Stimulated activated CD8-positive, alpha-beta memory T cell treated with anti-CD3 and anti-CD28 coated beads, Interleukin-15, amount 100 ng/mL, for 48 hours (primary cell): ENCODE results near the gene FCSK.

Source experiments
- DNase-seq, 2 donors: peaks; one replicate each; pipeline ENCODE4 v3.0.0-alpha.2; 2020; ENCODE audit warnings: low read depth in 2 of 2

The FCSK gene

GRCh38 chr16:70453117-70453891 lies 1.1 kb upstream of the FCSK start:
- DNase-seq: no peak

DNA sequence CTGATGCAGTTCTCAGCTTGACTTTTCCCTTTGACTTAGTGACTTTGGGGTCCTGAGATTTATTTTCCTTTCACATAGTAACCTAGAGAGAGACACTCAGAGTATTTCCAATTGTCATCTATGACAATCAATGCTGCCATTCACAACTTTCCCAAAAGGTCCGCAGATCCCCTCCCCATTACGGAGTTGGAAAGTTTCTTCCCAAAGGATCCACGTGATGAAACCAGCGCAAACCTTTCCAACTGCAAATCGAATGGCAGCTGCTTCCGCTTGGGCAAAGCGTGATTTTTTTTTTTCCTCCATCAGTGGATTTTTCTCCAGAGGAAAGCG lies 538 bp upstream of the FCSK start:
- DNase-seq: no peak

DNA sequence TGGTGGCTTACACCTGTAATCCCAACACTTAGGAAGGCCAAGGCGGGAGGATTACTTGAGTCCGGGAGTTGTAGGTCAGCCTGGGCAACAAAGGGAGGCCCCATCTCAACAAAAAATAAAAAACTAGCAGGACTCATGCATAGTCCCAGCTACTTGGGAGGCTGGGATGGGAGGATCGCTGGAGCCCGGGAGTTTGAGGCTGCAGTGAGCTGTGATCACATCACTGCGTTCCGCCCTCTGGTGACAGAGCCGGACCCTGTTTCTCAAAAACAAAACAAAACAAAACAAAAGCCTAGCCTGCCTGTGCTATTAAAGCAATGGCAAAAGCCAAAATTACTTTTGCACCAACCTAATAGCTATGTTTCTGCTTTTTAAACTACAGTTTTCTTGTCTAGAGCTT lies 1.5 kb downstream of the FCSK start:
- no peak for DNase-seq

DNA sequence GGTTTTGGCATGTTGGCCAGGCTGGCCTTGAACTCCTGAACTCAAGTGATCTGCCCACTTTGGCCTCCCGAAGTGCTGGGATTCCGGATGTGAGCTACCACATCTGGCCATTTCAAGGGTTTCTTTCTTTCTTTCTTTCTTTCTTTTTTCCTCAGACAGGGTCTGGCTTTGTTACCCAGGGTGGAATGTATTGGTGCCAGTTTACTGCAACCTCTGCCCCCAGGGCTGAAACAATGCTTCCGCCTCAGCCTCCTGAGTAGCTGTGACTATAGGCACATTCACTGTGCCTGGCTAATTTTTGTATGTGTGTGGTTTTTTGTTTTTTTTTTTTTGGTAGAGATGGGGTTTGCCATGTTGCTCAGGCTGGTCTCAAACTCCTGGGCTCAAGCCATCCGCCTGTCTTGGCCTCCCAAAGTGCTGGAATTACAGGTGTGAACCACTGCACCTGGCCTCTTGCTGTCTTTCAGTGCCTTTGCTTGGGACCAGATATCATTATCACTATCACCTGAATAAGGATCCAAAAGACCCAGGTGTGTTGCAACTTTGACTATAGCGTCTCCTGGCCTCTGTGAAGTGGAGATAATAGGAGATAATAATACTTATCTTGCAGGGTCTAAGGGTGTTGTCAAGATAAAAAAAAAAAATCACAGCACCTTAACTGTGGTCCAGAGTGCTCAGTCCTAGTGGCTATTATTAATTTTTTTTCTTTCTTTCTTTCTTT lies 3.2 kb downstream of the FCSK start:
- no peak for DNase-seq

GRCh38 chr16:70460737-70461261 lies 6.4 kb downstream of the FCSK start:
- no peak for DNase-seq

DNA sequence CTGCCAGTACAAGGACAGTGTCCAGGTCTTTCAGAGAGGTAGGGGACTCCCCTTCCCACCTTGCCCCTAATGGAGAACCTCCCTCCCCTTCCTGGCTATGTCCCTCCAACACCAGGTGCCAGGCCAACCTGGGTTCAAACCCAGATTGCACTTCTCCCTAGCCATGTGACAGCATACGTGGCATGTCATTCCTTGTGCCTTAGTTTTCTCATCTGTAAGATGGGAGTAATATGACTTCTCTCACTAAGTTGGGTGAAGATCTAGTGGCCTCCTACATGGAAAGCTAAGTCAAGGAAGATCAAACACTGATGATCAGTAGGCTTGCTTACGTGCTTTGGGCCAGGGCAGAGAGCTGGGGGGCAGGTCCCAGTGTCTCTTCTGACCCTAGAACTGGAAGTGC lies 8.8 kb downstream of the FCSK start:
- DNase-seq: no peak

DNA sequence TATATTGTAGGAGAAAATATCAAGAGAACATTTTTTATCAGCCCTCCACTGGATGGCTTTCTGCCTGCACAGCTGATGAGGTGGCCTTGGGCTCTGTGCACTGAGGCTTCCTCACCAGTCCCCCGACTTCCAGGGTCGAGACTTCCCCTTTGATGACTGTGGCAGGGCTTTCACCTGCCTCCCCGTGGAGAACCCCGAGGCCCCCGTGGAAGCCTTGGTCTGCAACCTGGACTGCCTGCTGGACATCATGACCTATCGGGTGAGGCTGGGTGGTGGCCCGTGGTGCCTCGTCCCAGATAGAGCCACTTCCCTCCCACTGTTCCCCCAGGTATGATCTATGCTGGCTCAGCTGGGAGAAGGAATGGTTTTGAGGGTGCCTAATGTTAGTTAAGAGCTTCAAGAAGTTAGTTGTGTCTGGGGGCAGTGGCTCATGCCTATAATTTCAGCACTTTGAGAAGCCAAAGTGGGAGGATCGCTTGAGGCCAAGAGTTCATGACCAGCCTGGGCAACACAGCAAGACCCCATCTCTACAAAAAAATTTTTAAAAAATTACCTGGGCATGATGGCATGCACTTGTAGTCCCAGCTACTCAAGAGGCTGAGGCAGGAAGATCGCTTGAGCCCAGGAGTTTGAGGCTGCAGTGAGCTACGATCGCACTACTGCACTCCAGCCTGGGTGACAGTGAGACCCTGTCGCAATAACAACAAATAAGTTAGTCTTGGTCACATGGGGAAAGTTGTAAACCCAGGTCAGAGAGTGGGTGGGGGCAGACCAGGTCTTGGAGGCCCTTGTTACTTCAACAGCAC lies 11.8 kb downstream of the FCSK start:
- no peak for DNase-seq

DNA sequence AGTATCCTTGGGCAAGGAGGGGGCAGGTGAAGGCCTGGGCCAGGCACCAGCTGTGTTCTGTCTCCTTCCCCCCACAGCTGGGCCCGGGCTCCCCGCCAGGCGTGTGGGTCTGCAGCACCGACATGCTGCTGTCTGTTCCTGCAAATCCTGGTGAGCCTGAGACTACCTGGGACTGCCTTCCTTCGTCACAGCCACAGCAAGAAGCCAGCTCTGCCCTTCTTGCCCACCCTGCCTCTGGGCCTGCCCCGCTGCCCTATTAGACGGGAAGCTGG lies 12.3 kb downstream of the FCSK start:
- DNase-seq: no peak

GRCh38 chr16:70467113-70467512 lies 12.7 kb downstream of the FCSK start:
- no peak for DNase-seq

- no peak for DNase-seq
Measured at GRCh38 chr16:70467608-70468007, 13.2 kb downstream of the FCSK start.

GRCh38 chr16:70468776-70469525 lies 14.6 kb downstream of the FCSK start:
- DNase-seq: no peak

GRCh38 chr16:70470141-70470926 lies 15.9 kb downstream of the FCSK start:
- DNase-seq: no peak

GRCh38 chr16:70470927-70471341 lies 16.5 kb downstream of the FCSK start:
- DNase-seq: no peak

GRCh38 chr16:70472786-70473433 lies 18.5 kb downstream of the FCSK start:
- no peak for DNase-seq

- DNase-seq: no peak
Measured at GRCh38 chr16:70473446-70474319, 19.3 kb downstream of the FCSK start.

GRCh38 chr16:70474320-70475053 lies 20.1 kb downstream of the FCSK start:
- no peak for DNase-seq

DNA sequence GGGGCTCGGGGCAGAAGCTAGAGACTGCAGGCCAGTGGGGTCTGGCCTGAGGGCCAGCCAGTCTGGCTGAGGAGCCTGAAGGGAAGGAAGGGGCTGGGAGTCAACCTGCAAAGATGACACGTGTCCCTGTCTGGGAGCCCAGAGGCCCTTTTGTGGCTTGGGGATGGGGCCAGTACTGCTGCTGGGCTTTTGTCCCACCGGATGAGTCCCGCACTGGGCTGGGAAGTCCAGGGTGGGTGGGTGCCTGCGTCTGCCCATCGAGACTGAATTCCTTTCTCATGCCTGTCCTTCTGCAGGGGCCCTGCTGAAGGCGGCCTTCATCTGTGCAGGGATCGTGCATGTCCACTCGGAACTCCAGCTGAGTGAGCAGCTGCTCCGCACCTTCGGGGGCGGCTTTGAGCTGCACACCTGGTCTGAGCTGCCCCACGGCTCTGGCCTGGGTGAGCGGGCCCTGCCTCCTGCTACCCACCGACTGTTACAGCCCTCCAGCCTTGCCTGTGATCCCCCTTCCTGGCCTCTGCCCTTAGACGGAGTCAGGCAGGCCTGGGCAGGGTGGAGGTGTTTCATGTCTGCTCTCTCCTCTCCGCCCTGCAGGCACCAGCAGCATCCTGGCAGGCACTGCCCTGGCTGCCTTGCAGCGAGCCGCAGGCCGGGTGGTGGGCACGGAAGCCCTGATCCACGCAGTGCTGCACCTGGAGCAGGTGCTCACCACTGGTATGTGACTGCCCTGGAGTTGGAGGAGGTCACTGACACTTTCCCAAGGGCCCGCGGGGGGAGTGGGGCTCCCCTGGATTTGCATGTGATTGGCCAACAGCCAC lies 20.9 kb downstream of the FCSK start:
- DNase-seq: no peak
